ENCODE results near the gene CEBPG. TPM values are rescaled to one million over a fixed set of nuclear protein-coding genes. Genes with fewer than 3 reads are reported as not detected.

The CEBPG gene
- total and polyA plus RNA-seq, 9 of the 15 experiments (the other 6 are each of a cell fraction or from before 2014, with no cell fraction given): 9.5 to 34.9 (median 30.9) TPM

DNA sequence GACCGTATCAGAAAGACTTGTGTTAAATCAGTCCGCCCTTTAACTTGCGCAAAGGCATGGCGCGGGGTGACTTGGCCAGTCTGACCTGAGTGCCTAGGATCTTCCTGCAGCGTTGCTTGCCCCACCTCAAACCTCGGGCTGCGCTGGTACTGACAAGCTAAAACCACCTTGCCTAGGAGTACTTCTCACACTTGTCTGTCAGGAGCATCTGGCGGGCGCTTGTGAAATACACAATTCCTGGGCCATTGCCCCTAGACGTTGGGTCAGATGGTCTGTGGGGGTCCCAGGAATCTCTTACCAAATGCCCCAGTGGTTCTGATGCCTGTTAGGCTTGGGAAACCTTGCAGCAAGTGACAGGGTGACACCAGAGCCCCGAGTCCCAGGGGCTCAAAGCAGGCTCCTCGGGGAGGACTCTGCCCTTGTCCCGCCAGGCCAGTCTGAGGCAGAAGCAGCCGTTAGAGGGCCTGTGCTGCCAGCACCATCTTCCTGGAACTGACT lies 12.9 kb downstream of the CEBPG start:
- H3K36me3 ChIP-seq (ENCODE audit: control insufficient read depth, insufficient read depth, low read length): peaks cover 4% of the 10 kb centered on the region; the same call in 1 of the 3 replicates
- H3K79me2 ChIP-seq (ENCODE audit: control insufficient read depth, insufficient read depth, low read length): peaks cover 8% of the 10 kb centered on the region; the same call in 1 of the 3 replicates
- TF ChIP-seq RBFOX2 (IDR thresholded peaks at IDR 0.05; ENCODE audit: low read depth, low read length) (no peak), ZNF140 (CRISPR knock-in tag; IDR thresholded peaks at IDR 0.05) (no peak), ZNF174 (CRISPR knock-in tag; IDR thresholded peaks at IDR 0.05) (no peak), THRB (CRISPR knock-in tag; conservative IDR thresholded peaks at IDR 0.05) (no peak), TFAM (CRISPR knock-in tag; conservative IDR thresholded peaks at IDR 0.05) (no peak), ZC3H8 (IDR thresholded peaks at IDR 0.05) (no peak), KLF10 (CRISPR knock-in tag; IDR thresholded peaks at IDR 0.05) (no peak), CHD4 (IDR thresholded peaks at IDR 0.05; ENCODE audit: insufficient read depth, insufficient replicate concordance, low read depth, low read length, poor library complexity, severe bottlenecking) (no peak), ETV5 (CRISPR knock-in tag; IDR thresholded peaks at IDR 0.05; ENCODE audit: low read depth) (no peak), ELF4 (CRISPR knock-in tag; IDR thresholded peaks at IDR 0.05) (no peak), CHD1 (IDR thresholded peaks at IDR 0.05; ENCODE audit: low read length) (no peak), CBX2 (IDR thresholded peaks at IDR 0.05; ENCODE audit: insufficient read depth, low read length, poor library complexity, severe bottlenecking) (no peak), PYGO2 (tag; IDR thresholded peaks at IDR 0.05) (no peak)
- TF ChIP-seq, protein P1, sequence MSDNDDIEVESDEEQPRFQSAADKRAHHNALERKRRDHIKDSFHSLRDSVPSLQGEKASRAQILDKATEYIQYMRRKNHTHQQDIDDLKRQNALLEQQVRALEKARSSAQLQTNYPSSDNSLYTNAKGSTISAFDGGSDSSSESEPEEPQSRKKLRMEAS (CRISPR knock-in tag; IDR thresholded peaks at IDR 0.05): no peak
- TF ChIP-seq, protein P2, sequence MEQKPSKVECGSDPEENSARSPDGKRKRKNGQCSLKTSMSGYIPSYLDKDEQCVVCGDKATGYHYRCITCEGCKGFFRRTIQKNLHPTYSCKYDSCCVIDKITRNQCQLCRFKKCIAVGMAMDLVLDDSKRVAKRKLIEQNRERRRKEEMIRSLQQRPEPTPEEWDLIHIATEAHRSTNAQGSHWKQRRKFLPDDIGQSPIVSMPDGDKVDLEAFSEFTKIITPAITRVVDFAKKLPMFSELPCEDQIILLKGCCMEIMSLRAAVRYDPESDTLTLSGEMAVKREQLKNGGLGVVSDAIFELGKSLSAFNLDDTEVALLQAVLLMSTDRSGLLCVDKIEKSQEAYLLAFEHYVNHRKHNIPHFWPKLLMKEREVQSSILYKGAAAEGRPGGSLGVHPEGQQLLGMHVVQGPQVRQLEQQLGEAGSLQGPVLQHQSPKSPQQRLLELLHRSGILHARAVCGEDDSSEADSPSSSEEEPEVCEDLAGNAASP (IDR thresholded peaks at IDR 0.05): no peak
- ATAC-seq: no peak
- intact Hi-C loops (cut with micrococcal nuclease) (no loop called here), in situ Hi-C loops (cut with MboI) (no loop called here)
- no peak overlapping the region for H3K9ac ChIP-seq (ENCODE audit: insufficient read depth in 1 of 2, low read depth in 2 of 2, low read length in 2 of 2)
- peaks cover 46% of the 10 kb centered on the region for H4K20me1 ChIP-seq (replicated peaks; ENCODE audit: control insufficient read depth, insufficient read depth, low read length)
- H3K4me3 ChIP-seq: no peak overlapping the region
- no peak overlapping the region for H2AFZ ChIP-seq (ENCODE audit: low read depth, low read length)
- H3K27ac ChIP-seq (ENCODE audit: extremely low read depth, low read depth, low read length): no peak overlapping the region
- H3K4me1 ChIP-seq (replicated peaks in 1 of 2; ENCODE audit: control insufficient read depth in 2 of 2, insufficient read depth in 2 of 2, low read length in 2 of 2): peaks cover 0 to 22% of the 10 kb centered on the region in 2 experiments; a peak in 2 of 5 replicates
- no TSS peak for BruUV-seq (replicated peaks)
- no peaks in the 10 kb centered on the region for H3K9me3 ChIP-seq (replicated peaks; ENCODE audit: control insufficient read depth, insufficient read depth, low read depth, low read length)
- 78% methylated on average over 15 of the region's 15 CpGs for WGBS (ENCODE audit: insufficient coverage, low coverage, missing lambda C conversion rate)
- ChIA-PET POLR2A (interaction anchor here (0.5 to 6.1 kb wide), 4 partner anchors 8 to 17 kb away, joined by 3 to 50 read pairs (median 6); partner anchors contain the start of gene CEBPG), CTCF (ENCODE audit: low intra/inter-chr PET ratio) (no interaction called here)
- no peak overlapping the region for H3K4me2 ChIP-seq (ENCODE audit: insufficient read depth, low read length)
- FAIRE-seq: no peak
- peaks cover 2% of the 10 kb centered on the region for H3K9me1 ChIP-seq (ENCODE audit: control insufficient read depth, insufficient read depth, low read length)
- no peak for DNase-seq (ENCODE audit: extremely low read depth in 1 of 4, low spot score in 3 of 4)
- no peaks in the 10 kb centered on the region for H3K27me3 ChIP-seq (ENCODE audit: control insufficient read depth in 2 of 2, insufficient read depth in 2 of 2, low read length in 2 of 2)

Data from K562 (cell line).